H9 (cell line): ENCODE measurements around the gene HAUS7. TPM values are rescaled to one million over a fixed set of nuclear protein-coding genes. Genes with fewer than 3 reads are reported as not detected.

ENCODE experiments used
- DNase-seq: peaks from one replicate; pipeline ENCODE4 v3.0.0-alpha.2; 2017
- H2AFZ ChIP-seq: one replicate; pipeline ENCODE4 v1.6.1; 2013; ENCODE audit warnings: mild to moderate bottlenecking, low read length, control low read depth, moderate library complexity
- H2AK5ac ChIP-seq: 2 replicates; pipeline ENCODE4 v1.6.1; 2013; ENCODE audit warnings: low read length, control low read depth, mixed read lengths; ENCODE audit not compliant: insufficient read length
- H2BK120ac ChIP-seq: one replicate; pipeline ENCODE4 v1.6.1; 2013; ENCODE audit warnings: low read depth, mild to moderate bottlenecking, low read length, control low read depth, inconsistent platforms; ENCODE audit not compliant: poor library complexity, severe bottlenecking
- H2BK12ac ChIP-seq: 2 replicates; pipeline ENCODE4 v1.6.1; 2013; ENCODE audit warnings: low read length, control low read depth, mixed read lengths, low read depth; ENCODE audit not compliant: insufficient read length
- H2BK15ac ChIP-seq: 2 replicates; pipeline ENCODE4 v1.6.1; 2013; ENCODE audit warnings: low read depth, low read length, control low read depth
- H2BK20ac ChIP-seq: one replicate; pipeline ENCODE4 v1.6.1; 2013; ENCODE audit warnings: low read depth, mild to moderate bottlenecking, low read length, control low read depth, inconsistent platforms; ENCODE audit not compliant: poor library complexity, severe bottlenecking
- H2BK5ac ChIP-seq: 2 replicates; pipeline ENCODE4 v1.6.1; 2013; ENCODE audit warnings: low read length, control low read depth, mixed read lengths; ENCODE audit not compliant: insufficient read length
- H3K14ac ChIP-seq: 2 replicates; pipeline ENCODE4 v1.6.1; 2013; ENCODE audit warnings: low read length, control low read depth; ENCODE audit not compliant: insufficient read depth
- H3K18ac ChIP-seq: 2 replicates; pipeline ENCODE4 v1.6.1; 2013; ENCODE audit warnings: low read depth, mild to moderate bottlenecking, mixed read lengths, low read length, control low read depth; ENCODE audit not compliant: insufficient read length
- H3K23ac ChIP-seq: 2 replicates; pipeline ENCODE4 v1.6.1; 2013; ENCODE audit warnings: low read length, control low read depth, mixed read lengths, low read depth; ENCODE audit not compliant: insufficient read length
- H3K23me2 ChIP-seq: 2 replicates; pipeline ENCODE4 v1.6.1; 2013; ENCODE audit warnings: low read depth, mild to moderate bottlenecking, mixed read lengths, low read length, control low read depth; ENCODE audit not compliant: insufficient read length, poor library complexity, severe bottlenecking
- H3K27ac ChIP-seq: 2 replicates; pipeline ENCODE4 v1.5.1; 2013; ENCODE audit warnings: low read length, control low read depth, mixed read lengths, low read depth; ENCODE audit not compliant: insufficient read length
- H3K27me3 ChIP-seq: 2 replicates; pipeline ENCODE4 v1.6.1; 2013; ENCODE audit warnings: low read length, control low read depth, inconsistent platforms; ENCODE audit not compliant: insufficient read depth
- H3K4ac ChIP-seq: 2 replicates; pipeline ENCODE4 v1.6.1; 2013; ENCODE audit warnings: low read depth, mild to moderate bottlenecking, control low read depth, inconsistent platforms, low read length, moderate library complexity
- H3K4me1 ChIP-seq: 2 replicates; pipeline ENCODE4 v1.6.1; 2013; ENCODE audit warnings: low read length, control low read depth, inconsistent platforms; ENCODE audit not compliant: insufficient read depth
- H3K4me2 ChIP-seq: 2 replicates; pipeline ENCODE4 v1.6.1; 2013; ENCODE audit warnings: low read length, control low read depth, mixed read lengths; ENCODE audit not compliant: insufficient read length, insufficient read depth
- H3K56ac ChIP-seq: 2 replicates; pipeline ENCODE4 v1.6.1; 2013; ENCODE audit warnings: low read depth, mild to moderate bottlenecking, mixed read lengths, low read length, control low read depth; ENCODE audit not compliant: insufficient read length
- H3K79me1 ChIP-seq: 2 replicates; pipeline ENCODE4 v1.6.1; 2013; ENCODE audit warnings: low read depth, mild to moderate bottlenecking, moderate library complexity, low read length, control low read depth, inconsistent platforms; ENCODE audit not compliant: insufficient read depth, poor library complexity, severe bottlenecking
- H3K79me2 ChIP-seq: 2 replicates; pipeline ENCODE4 v1.6.1; 2013; ENCODE audit warnings: low read length, control low read depth, inconsistent platforms; ENCODE audit not compliant: insufficient read depth
- H3K9ac ChIP-seq: 2 replicates; pipeline ENCODE4 v1.6.1; 2013; ENCODE audit warnings: low read length, control low read depth, mixed read lengths; ENCODE audit not compliant: insufficient read length; ENCODE audit errors: extremely low read depth
- H3K9me3 ChIP-seq: one replicate; pipeline ENCODE4 v1.6.1; 2013; ENCODE audit warnings: low read depth, low read length, inconsistent platforms; ENCODE audit not compliant: control insufficient read depth
- H3T11ph ChIP-seq: one replicate; pipeline ENCODE4 v1.6.1; 2013; ENCODE audit warnings: mild to moderate bottlenecking, low read length, control low read depth, inconsistent platforms
- H4K20me1 ChIP-seq: one replicate; pipeline ENCODE4 v1.6.1; 2013; ENCODE audit not compliant: control insufficient read depth, insufficient read length, insufficient read depth
- H4K5ac ChIP-seq: 2 replicates; pipeline ENCODE4 v1.6.1; 2013; ENCODE audit warnings: low read depth, mild to moderate bottlenecking, mixed read lengths, low read length, control low read depth; ENCODE audit not compliant: insufficient read length
- H4K8ac ChIP-seq: replicated peaks from 2 replicates; pipeline ENCODE4 v1.6.1; 2013; ENCODE audit warnings: low read length, control low read depth, mixed read lengths, low read depth; ENCODE audit not compliant: insufficient read length
- H4K91ac ChIP-seq: 2 replicates; pipeline ENCODE4 v1.6.1; 2013; ENCODE audit warnings: low read depth, mild to moderate bottlenecking, moderate library complexity, mixed read lengths, low read length, control low read depth; ENCODE audit not compliant: insufficient read length
- H3K27ac Mint-ChIP-seq, 3 experiments: 2 replicates in 2 of 3; 3 replicates in 1 of 3; pipeline ENCODE4 v1.8.0; 2020 to 2021; ENCODE audit warnings: mixed read lengths in 3 of 3, mild to moderate bottlenecking in 1 of 3, moderate library complexity in 1 of 3
- H3K27me3 Mint-ChIP-seq: 2 replicates; pipeline ENCODE4 v1.8.0; 2021; ENCODE audit warnings: low read depth, mild to moderate bottlenecking, moderate library complexity, mixed read lengths
- H3K36me3 Mint-ChIP-seq, 3 experiments: 2 replicates in 2 of 3; 3 replicates in 1 of 3; pipeline ENCODE4 v1.8.0; 2020 to 2021; ENCODE audit warnings: low read depth in 3 of 3, mixed read lengths in 3 of 3; ENCODE audit not compliant: insufficient read depth in 1 of 3
- H3K4me1 Mint-ChIP-seq, 2 experiments: 2 replicates each; pipeline ENCODE4 v1.8.0; 2020; ENCODE audit warnings: mixed read lengths in 2 of 2
- H3K4me3 Mint-ChIP-seq, 2 experiments: 2 replicates in 1 of 2; 3 replicates in 1 of 2; pipeline ENCODE4 v1.8.0; 2020 to 2021; ENCODE audit warnings: mild to moderate bottlenecking in 2 of 2, mixed read lengths in 2 of 2, moderate library complexity in 1 of 2
- H3K9me3 Mint-ChIP-seq, 2 experiments: 2 replicates in 1 of 2; 3 replicates in 1 of 2; pipeline ENCODE4 v1.8.0; 2020; ENCODE audit warnings: mild to moderate bottlenecking in 2 of 2, mixed read lengths in 2 of 2, moderate library complexity in 1 of 2
- CTCF ChIP-seq: fragments of 200-600 bp; sonication (generic); conservative IDR thresholded peaks from 3 replicates; pipeline ENCODE4 v1.8.0; 2021; ENCODE audit warnings: antibody characterized with exemption, mild to moderate bottlenecking
- WGBS: extraction: QIAGEN DNeasy Blood & Tissue Kit; methylation state at CpG from one replicate; pipeline ENCODE4 v1.1.7; 2013; ENCODE audit warnings: missing lambda C conversion rate, low lambda C conversion rate, mixed read lengths; ENCODE audit not compliant: insufficient read length; ENCODE audit errors: extremely low coverage; 5-methylcytosine and 5-hydroxymethylcytosine counted together
- total RNA-seq: library from RNA; stranded (reverse); gene quantifications from 2 replicates; pipeline ENCODE4 v1.2.1, GENCODE V29; 2021

The HAUS7 gene
- total RNA-seq, 1 experiment from 2014 or later, result 45.3 TPM

- H2BK20ac ChIP-seq, result no peak overlapping the region
- H2BK5ac ChIP-seq, result no peak overlapping the region
- Mint-ChIP-seq H3K4me1 (peaks cover 2% of the 10 kb centered on the region in 2 experiments; a peak in 2 of 4 replicates), H3K4me3 (no peak overlapping the region), H3K9me3 (peaks cover 43 to 69% of the 10 kb centered on the region in 2 experiments), H3K27me3 (peaks cover 34% of the 10 kb centered on the region), H3K27ac (no peak overlapping the region), H3K36me3 (peaks cover 0 to 9% (median 5%) of the 10 kb centered on the region in 3 experiments; a peak in 3 of 7 replicates)
- no peak overlapping the region for H2AK5ac ChIP-seq
- H3K56ac ChIP-seq, result no peak overlapping the region
- H2BK15ac ChIP-seq, result no peak overlapping the region
- H2BK12ac ChIP-seq, result no peak overlapping the region
- no peak overlapping the region for H4K5ac ChIP-seq
- H3K27me3 ChIP-seq, result peaks cover 3% of the 10 kb centered on the region
- no peaks in the 10 kb centered on the region for H4K20me1 ChIP-seq
- no peak overlapping the region for H2BK120ac ChIP-seq
- H3K4me1 ChIP-seq, result no peaks in the 10 kb centered on the region; the same call in 1 of the 2 replicates
- H3K4ac ChIP-seq, result no peak overlapping the region
- WGBS, result no CpG with 5 or more reads among the region's 59 CpGs
- no peaks in the 10 kb centered on the region for H3K79me2 ChIP-seq
- DNase-seq, result no peak
- no peak for TF ChIP-seq CTCF
- peaks cover 3% of the 10 kb centered on the region for H3K23me2 ChIP-seq
- no peak overlapping the region for H3K27ac ChIP-seq
- H3K18ac ChIP-seq, result no peak overlapping the region
- no peak overlapping the region for H4K8ac ChIP-seq
- no peak overlapping the region; the same call in 1 of the 2 replicates for H3K14ac ChIP-seq
- peaks cover 16% of the 10 kb centered on the region for H3K9me3 ChIP-seq
- no peak overlapping the region for H4K91ac ChIP-seq
- no peak overlapping the region for H2AFZ ChIP-seq
- no peak overlapping the region for H3K4me2 ChIP-seq
- H3K79me1 ChIP-seq, result no peaks in the 10 kb centered on the region
- no peak overlapping the region for H3K23ac ChIP-seq
- H3K9ac ChIP-seq, result no peak overlapping the region
- no peak overlapping the region for H3T11ph ChIP-seq
These were observed 4.3 kb upstream of the HAUS7 start for GRCh38 chrX:153474718-153475117.
